Fibroblast of gingiva (primary cell): ENCODE results near the gene MKS1.

Experiments
- DNase-seq: peaks from one replicate; pipeline ENCODE4 v3.0.0-alpha.2; 2011; ENCODE audit warnings: low read depth

MKS1 gene

DNA sequence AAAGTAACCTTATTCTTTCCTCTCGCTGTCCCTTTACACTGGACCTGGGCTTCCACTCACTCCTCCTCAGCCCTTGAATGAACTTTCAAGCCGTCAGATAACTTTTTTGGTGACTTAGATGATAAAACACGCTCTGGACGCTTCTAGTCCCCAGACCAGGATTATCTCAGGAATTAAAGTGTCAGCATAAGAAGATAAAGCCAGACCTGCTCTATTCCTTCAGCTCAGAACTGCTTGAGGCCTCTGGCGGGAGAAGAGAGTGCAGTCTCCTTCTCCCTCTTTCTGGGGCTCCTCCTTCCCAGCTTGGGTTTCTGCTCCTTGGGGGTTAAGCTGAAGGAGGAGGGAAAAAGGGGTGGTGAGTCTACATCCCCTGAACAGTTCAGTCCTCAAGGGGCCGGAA is 25.9 kb upstream of the MKS1 start:
- no peak for DNase-seq

- DNase-seq, result no peak
Measured at GRCh38 chr17:58242171-58242784, 23.2 kb upstream of the MKS1 start.

DNA sequence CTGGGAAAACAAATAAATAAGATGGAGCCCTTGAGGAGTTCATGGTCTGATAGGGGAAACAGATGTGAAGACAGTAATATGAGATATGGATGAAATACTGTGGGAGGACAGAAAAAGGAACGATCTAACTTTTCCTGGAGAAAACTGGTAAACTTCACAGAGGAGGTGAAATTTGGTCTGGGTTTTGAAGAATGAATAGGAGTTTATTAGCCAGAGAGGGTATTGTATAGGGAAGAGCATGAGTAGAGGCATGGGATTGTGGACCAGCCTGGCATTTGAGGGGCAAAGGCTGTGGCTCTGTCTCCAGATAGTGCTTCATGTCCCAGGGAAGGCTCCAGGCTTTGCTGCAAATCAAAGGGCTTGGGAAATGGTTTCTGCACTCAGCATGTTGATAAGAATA is 20.9 kb upstream of the MKS1 start:
- DNase-seq, result no peak

- no peak for DNase-seq
Measured at GRCh38 chr17:58238147-58238634, 19.1 kb upstream of the MKS1 start, which contains the start of gene LPO. TSS of gene LPO (plus strand) at chr17:58238584. CDS start at chr17:58242980, 4,396 bp downstream.

GRCh38 chr17:58236394-58236793 is 17.3 kb upstream of the MKS1 start:
- DNase-seq, result no peak

DNA sequence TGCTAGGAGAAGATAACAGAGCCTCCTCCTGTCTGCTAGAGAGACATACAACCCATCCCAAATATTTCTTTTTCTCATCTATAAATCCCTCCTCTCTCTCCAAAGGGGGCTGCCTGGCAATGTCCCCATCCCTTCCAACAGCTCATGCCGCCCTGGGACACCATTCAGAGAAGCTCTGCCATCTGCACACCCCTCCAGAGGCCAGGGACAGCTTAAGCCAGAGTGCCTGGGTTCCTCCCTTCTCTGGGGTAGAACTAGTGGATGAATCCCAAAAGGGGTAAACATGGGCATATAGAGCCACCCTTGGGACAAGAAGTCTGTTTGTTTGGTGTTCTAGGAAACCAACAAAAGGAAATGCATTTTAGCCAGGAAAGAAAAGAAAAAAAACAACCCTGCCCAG is 16.8 kb upstream of the MKS1 start:
- DNase-seq, result no peak

GRCh38 chr17:58234512-58234911 is 15.5 kb upstream of the MKS1 start:
- no peak for DNase-seq

GRCh38 chr17:58233543-58233942 is 14.5 kb upstream of the MKS1 start:
- no peak for DNase-seq

DNA sequence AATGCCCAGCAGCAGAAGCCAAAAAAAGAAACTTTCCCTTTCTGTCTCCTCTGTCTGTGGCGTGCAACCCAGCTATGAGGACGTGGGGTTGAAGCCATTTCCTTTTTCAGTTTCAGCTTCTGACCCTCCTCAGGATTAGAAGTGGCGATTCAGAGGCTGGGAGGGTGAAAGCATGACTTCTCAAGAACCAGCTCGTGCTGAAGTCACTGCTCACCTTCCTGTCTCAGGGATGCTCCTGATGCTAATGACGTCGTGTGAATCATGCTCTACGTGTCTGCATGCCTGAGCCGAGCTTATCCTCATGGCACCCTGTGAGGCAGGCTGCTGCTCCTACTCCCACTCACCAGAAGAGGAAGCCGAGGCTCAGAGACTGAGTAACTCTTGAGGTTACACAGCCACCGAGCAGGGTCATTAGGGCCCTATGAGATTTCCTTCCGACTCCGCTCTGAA is 13.7 kb upstream of the MKS1 start:
- DNase-seq, result no peak

- DNase-seq, result no peak
Measured at GRCh38 chr17:58231641-58232040, 12.6 kb upstream of the MKS1 start.

DNA sequence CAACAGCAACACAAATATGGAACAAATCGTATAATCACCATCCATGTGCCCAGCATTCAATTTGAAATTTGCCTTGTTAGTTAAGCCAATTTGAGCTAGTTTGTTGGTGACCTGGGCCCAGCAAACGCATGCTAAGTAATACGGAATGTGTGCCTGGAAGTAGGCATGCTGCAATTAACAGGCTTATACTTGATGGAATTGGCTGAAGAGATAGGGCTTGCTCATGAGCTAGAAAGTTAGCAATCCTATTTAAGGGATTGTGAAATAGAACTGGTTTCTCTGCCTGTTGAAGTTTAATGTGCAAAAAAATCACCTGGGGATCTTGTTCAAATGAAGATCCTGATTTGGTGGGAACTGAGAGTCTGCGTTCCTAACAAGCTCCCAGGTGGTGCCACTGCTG is 10.8 kb upstream of the MKS1 start:
- DNase-seq, result no peak

GRCh38 chr17:58229384-58229783 is 10.3 kb upstream of the MKS1 start:
- no peak for DNase-seq

- DNase-seq, result no peak
Measured at GRCh38 chr17:58228679-58229078, 9.6 kb upstream of the MKS1 start.

GRCh38 chr17:58227733-58228132 is 8.7 kb upstream of the MKS1 start:
- DNase-seq, result no peak

DNA sequence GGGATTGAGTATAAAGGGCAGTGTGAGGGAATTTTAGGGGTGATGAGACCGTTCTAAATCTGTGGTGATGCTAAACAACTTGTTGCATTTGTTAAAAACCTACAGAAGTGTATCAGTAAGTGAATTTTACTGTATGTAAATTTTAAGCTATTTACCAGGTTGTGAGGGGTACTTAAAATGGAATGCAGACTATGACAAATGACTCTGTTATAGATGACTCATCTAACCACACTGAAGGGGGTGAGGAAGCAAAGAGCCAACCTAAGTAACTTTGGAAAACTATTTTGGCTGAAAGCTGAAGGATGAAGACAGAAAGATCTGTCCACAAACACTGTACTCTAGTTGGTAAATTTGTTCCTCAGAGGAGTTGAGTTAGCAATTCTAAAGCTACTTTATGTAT is 5.3 kb upstream of the MKS1 start:
- peak; percentile 12 for DNase-seq

- DNase-seq, result no peak
Measured at GRCh38 chr17:58219789-58220183, 731 bp upstream of the MKS1 start.

DNA sequence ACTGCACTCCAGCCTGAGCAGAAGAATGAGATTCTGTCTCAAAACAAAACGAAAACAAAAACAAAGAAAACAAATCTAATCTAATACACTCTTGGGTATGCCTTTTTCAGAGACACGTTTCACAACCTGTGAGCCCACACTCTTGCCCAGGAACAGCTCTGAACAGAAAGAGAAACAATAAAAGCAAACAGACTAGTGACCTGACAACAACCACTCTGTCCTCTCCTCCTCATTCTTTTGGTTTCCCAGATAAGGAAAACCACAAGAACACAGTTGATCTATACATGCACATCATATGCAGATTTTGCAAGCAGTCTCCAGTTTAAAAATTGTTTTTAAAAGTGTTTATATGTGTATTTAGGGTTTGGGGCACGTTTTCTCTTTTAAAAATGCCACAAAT is 1.3 kb downstream of the MKS1 start:
- no peak for DNase-seq

GRCh38 chr17:58215685-58216084 is 3.4 kb downstream of the MKS1 start:
- DNase-seq, result no peak

- no peak for DNase-seq
Measured at GRCh38 chr17:58210922-58211321, 8.1 kb downstream of the MKS1 start.

GRCh38 chr17:58208344-58208743 is 10.7 kb downstream of the MKS1 start:
- DNase-seq, result no peak

DNA sequence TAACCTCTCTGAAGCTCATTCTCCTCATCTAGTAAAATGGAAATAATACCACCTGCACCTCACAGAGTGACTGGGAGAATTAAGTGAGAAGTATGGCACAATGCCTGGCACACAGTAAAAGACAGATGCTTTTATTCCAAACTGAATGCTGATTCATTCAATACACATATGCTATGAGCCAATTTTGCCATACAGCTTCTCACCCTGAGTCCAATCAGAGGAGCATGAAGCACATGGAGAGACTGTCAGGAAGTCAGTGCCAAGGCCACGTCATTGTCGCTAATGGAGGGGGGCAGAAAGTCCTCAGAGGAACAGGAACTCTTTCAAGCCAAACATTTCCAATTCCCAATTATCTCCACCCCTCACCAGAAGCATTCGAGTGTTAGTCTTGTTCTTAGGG is 11.6 kb downstream of the MKS1 start:
- DNase-seq, result no peak

DNA sequence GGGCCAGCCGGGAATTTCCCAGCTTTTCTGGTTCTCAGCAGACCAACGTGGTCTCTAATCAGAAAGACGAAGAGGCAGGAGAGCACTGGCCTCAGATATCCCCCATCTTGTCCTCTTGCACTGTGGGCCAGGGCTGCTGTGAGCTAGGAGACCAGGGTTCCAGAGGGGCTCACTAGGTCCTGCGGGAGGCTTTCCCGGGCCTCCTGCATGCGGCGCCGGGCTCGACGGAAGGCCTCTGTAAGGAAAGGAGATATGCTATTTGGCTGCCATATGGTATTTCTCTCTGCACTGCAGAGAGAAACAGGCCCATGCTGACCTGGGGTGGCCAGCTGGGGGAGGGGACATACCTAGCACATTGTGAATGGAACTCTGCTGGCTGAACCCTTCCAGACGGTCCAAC is 13.1 kb downstream of the MKS1 start:
- DNase-seq, result no peak

DNA sequence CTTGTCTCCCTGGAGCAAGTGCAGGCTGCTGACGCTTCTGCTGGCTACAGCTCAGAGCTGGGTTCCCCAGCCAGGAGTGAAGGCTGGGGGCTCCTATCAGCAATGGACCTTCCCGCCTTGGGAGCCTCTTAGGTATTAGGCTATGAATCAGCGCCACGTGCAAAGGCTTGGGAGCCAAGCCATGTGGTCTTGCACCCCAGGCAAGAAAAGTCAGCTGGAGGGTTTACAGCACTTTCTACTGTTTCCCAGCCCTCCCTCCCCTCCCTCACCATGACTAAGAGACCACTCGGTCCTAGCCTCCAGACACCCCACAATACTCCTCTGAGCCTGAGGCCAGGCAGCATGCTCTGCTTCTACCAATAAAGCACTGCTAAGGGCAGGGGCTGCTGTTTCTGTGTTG is 14.3 kb downstream of the MKS1 start:
- no peak for DNase-seq

- no peak for DNase-seq
Measured at GRCh38 chr17:58202859-58203258, 16.2 kb downstream of the MKS1 start.
